ENCODE data around the gene C6orf132.

Gene C6orf132

GRCh38 chr6:42083530-42083929 lies 58.9 kb downstream of the C6orf132 start:
- Histone ChIP-seq H3K27me3 (ENCODE audit: control insufficient read depth in 2 of 2, insufficient read depth in 2 of 2, low read length in 2 of 2) (no peaks in the 10 kb centered on the region), H3K36me3 (ENCODE audit: control insufficient read depth in 2 of 2, insufficient read depth in 2 of 2, low read length in 2 of 2) (peaks cover 0 to 9% of the 10 kb centered on the region in 2 donors), H3K4me1 (ENCODE audit: control insufficient read depth in 2 of 2, insufficient read depth in 2 of 2, low read length in 2 of 2) (no peaks in the 10 kb centered on the region), H3K9me3 (ENCODE audit: control insufficient read depth in 2 of 2, low read length in 2 of 2) (no peaks in the 10 kb centered on the region), H3K9ac (ENCODE audit: low read depth in 1 of 2, low read length in 2 of 2) (no peak overlapping the region), H3K27ac (ENCODE audit: low read depth in 2 of 2, low read length in 2 of 2) (no peak overlapping the region), H3K4me3 (ENCODE audit: low read length in 2 of 2) (no peak overlapping the region)

DNA sequence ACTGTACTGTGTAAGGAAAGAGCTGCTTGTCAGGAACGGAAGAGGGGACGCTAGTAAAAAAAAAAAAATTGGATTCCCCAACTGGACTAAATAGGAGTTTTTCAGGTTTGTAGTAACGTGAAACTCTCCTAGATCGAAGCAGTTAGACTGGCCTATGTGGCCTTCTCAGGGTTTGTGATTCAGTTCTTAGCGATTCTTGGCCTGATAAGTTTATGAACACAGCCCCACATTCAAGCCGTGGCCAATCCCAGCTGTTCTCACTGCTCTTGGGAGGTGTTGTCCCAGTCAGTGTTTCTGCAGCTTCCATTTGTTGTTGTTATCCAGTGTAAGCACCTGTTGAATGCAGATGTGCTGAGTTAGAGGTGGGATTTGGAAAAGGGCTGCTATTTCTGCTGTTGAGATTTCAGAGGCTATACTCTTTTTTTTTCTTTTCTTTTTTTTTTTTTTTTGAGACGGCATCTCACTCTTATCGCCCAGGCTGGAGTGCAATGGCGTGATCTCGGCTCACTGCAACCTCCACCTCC lies 62.4 kb downstream of the C6orf132 start:
- H3K36me3 ChIP-seq (ENCODE audit: control insufficient read depth in 2 of 2, insufficient read depth in 2 of 2, low read length in 2 of 2): peaks cover 9 to 28% of the 10 kb centered on the region in 2 donors
- H3K27me3 ChIP-seq (ENCODE audit: control insufficient read depth in 2 of 2, insufficient read depth in 2 of 2, low read length in 2 of 2): no peaks in the 10 kb centered on the region
- H3K4me3 ChIP-seq (ENCODE audit: low read length in 2 of 2): no peak overlapping the region
- no peak overlapping the region for H3K27ac ChIP-seq (ENCODE audit: low read depth in 2 of 2, low read length in 2 of 2)
- H3K9ac ChIP-seq (ENCODE audit: low read depth in 1 of 2, low read length in 2 of 2): no peak overlapping the region
- no peaks in the 10 kb centered on the region for H3K4me1 ChIP-seq (ENCODE audit: control insufficient read depth in 2 of 2, insufficient read depth in 2 of 2, low read length in 2 of 2)
- no peaks in the 10 kb centered on the region for H3K9me3 ChIP-seq (ENCODE audit: control insufficient read depth in 2 of 2, low read length in 2 of 2)

- Histone ChIP-seq H3K9ac (ENCODE audit: low read depth in 1 of 2, low read length in 2 of 2) (no peak overlapping the region), H3K27ac (ENCODE audit: low read depth in 2 of 2, low read length in 2 of 2) (no peak overlapping the region), H3K4me1 (ENCODE audit: control insufficient read depth in 2 of 2, insufficient read depth in 2 of 2, low read length in 2 of 2) (no peaks in the 10 kb centered on the region), H3K9me3 (ENCODE audit: control insufficient read depth in 2 of 2, low read length in 2 of 2) (no peaks in the 10 kb centered on the region), H3K27me3 (ENCODE audit: control insufficient read depth in 2 of 2, insufficient read depth in 2 of 2, low read length in 2 of 2) (no peaks in the 10 kb centered on the region), H3K4me3 (ENCODE audit: low read length in 2 of 2) (no peak overlapping the region), H3K36me3 (ENCODE audit: control insufficient read depth in 2 of 2, insufficient read depth in 2 of 2, low read length in 2 of 2) (peaks cover 11 to 38% of the 10 kb centered on the region in 2 donors)
Measured at GRCh38 chr6:42078386-42078785, 64.0 kb downstream of the C6orf132 start.

- Histone ChIP-seq H3K27ac (ENCODE audit: low read depth in 2 of 2, low read length in 2 of 2) (no peak overlapping the region), H3K9me3 (ENCODE audit: control insufficient read depth in 2 of 2, low read length in 2 of 2) (no peaks in the 10 kb centered on the region), H3K9ac (ENCODE audit: low read depth in 1 of 2, low read length in 2 of 2) (no peak overlapping the region), H3K27me3 (ENCODE audit: control insufficient read depth in 2 of 2, insufficient read depth in 2 of 2, low read length in 2 of 2) (no peaks in the 10 kb centered on the region), H3K4me3 (ENCODE audit: low read length in 2 of 2) (no peak overlapping the region), H3K36me3 (ENCODE audit: control insufficient read depth in 2 of 2, insufficient read depth in 2 of 2, low read length in 2 of 2) (peaks cover 28 to 57% of the 10 kb centered on the region in 2 donors), H3K4me1 (ENCODE audit: control insufficient read depth in 2 of 2, insufficient read depth in 2 of 2, low read length in 2 of 2) (no peaks in the 10 kb centered on the region)
Measured at GRCh38 chr6:42075159-42075838, 67.1 kb downstream of the C6orf132 start.

- no peaks in the 10 kb centered on the region for H3K9me3 ChIP-seq (ENCODE audit: control insufficient read depth in 2 of 2, low read length in 2 of 2)
- H3K9ac ChIP-seq (ENCODE audit: low read depth in 1 of 2, low read length in 2 of 2): no peak overlapping the region
- H3K4me1 ChIP-seq (ENCODE audit: control insufficient read depth in 2 of 2, insufficient read depth in 2 of 2, low read length in 2 of 2): no peaks in the 10 kb centered on the region
- no peak overlapping the region for H3K4me3 ChIP-seq (ENCODE audit: low read length in 2 of 2)
- no peaks in the 10 kb centered on the region for H3K27me3 ChIP-seq (ENCODE audit: control insufficient read depth in 2 of 2, insufficient read depth in 2 of 2, low read length in 2 of 2)
- peaks cover 46 to 68% of the 10 kb centered on the region in 2 donors for H3K36me3 ChIP-seq (ENCODE audit: control insufficient read depth in 2 of 2, insufficient read depth in 2 of 2, low read length in 2 of 2)
- H3K27ac ChIP-seq (ENCODE audit: low read depth in 2 of 2, low read length in 2 of 2): no peak overlapping the region
Measured at GRCh38 chr6:42073287-42073686, 69.1 kb downstream of the C6orf132 start.

DNA sequence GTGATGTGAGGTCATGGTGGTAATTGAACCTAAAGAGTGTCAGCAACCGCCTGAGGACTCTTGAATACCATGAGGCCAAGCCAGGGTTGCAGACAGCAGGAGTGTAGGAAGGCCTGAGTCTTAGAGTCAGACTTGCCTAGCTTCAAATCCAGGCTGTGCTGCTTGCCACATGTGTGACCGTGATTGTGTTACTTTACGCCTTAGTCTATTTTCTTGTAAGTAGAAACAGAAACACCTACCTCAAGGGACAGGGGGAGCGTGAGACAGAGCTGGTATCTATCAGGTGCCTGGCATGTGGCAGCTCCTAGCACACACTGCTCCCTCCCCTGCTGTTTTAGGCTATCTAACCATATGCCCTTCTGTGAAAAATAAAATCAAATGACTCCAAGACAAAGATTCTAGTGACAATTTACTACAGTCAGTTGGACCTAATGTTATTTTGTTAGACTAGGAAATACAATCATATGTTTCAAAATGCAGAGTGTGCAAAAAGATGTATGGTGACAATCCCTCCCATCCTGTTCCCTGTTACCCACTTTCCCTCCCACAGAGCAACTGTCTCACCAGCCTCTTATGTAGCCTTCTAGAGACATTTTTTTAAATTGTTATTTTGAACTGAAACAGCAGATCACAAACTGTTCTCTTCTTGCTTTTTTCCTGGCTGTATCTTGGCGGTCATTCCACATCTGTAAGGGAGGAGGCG lies 70.4 kb downstream of the C6orf132 start:
- Histone ChIP-seq H3K27me3 (ENCODE audit: control insufficient read depth in 2 of 2, insufficient read depth in 2 of 2, low read length in 2 of 2) (no peaks in the 10 kb centered on the region), H3K9ac (ENCODE audit: low read depth in 1 of 2, low read length in 2 of 2) (no peak overlapping the region), H3K27ac (ENCODE audit: low read depth in 2 of 2, low read length in 2 of 2) (no peak overlapping the region), H3K9me3 (ENCODE audit: control insufficient read depth in 2 of 2, low read length in 2 of 2) (no peaks in the 10 kb centered on the region), H3K36me3 (ENCODE audit: control insufficient read depth in 2 of 2, insufficient read depth in 2 of 2, low read length in 2 of 2) (peaks cover 52 to 71% of the 10 kb centered on the region in 2 donors), H3K4me3 (ENCODE audit: low read length in 2 of 2) (no peak overlapping the region), H3K4me1 (ENCODE audit: control insufficient read depth in 2 of 2, insufficient read depth in 2 of 2, low read length in 2 of 2) (no peaks in the 10 kb centered on the region)

DNA sequence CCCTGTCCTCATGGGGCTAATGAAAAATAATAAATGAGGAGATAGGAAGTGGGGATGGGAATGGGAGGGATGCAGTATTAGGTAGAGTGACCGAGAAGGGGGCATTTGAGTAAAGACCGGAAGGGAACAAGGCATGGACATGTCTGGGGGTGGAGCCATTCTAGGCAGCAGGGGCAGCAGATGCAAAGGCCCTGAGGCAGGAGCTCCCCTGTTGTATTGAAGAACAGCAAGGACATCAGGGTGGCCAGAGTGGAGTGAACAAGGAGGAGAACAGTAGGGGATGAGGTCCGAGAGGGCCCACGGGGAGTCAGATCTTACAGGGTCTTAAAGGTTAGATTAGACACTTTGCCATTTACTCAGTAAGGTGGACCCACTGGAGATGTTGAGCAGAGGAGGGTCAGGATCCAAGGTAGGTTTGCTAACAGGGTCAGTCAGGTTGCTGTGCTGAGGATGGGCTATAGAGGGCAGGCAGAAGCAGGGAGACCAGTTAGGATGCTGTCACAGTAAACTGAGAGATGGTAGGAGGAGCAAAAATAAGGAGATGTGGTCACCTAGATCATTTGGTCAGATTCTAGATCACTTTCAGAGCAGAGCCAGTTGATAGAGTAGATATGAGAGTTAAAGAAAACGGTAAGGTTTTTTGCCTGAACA lies 73.4 kb downstream of the C6orf132 start:
- peaks cover 59 to 76% of the 10 kb centered on the region in 2 donors for H3K36me3 ChIP-seq (ENCODE audit: control insufficient read depth in 2 of 2, insufficient read depth in 2 of 2, low read length in 2 of 2)
- H3K4me3 ChIP-seq (ENCODE audit: low read length in 2 of 2): no peak overlapping the region
- H3K27me3 ChIP-seq (ENCODE audit: control insufficient read depth in 2 of 2, insufficient read depth in 2 of 2, low read length in 2 of 2): no peaks in the 10 kb centered on the region
- H3K9me3 ChIP-seq (ENCODE audit: control insufficient read depth in 2 of 2, low read length in 2 of 2): no peaks in the 10 kb centered on the region
- no peak overlapping the region for H3K27ac ChIP-seq (ENCODE audit: low read depth in 2 of 2, low read length in 2 of 2)
- no peaks in the 10 kb centered on the region for H3K4me1 ChIP-seq (ENCODE audit: control insufficient read depth in 2 of 2, insufficient read depth in 2 of 2, low read length in 2 of 2)
- no peak overlapping the region for H3K9ac ChIP-seq (ENCODE audit: low read depth in 1 of 2, low read length in 2 of 2)

GRCh38 chr6:42068173-42068572 lies 74.2 kb downstream of the C6orf132 start:
- no peak overlapping the region for H3K4me3 ChIP-seq (ENCODE audit: low read length in 2 of 2)
- H3K27me3 ChIP-seq (ENCODE audit: control insufficient read depth in 2 of 2, insufficient read depth in 2 of 2, low read length in 2 of 2): no peaks in the 10 kb centered on the region
- no peaks in the 10 kb centered on the region for H3K9me3 ChIP-seq (ENCODE audit: control insufficient read depth in 2 of 2, low read length in 2 of 2)
- peaks cover 57 to 68% of the 10 kb centered on the region in 2 donors for H3K36me3 ChIP-seq (ENCODE audit: control insufficient read depth in 2 of 2, insufficient read depth in 2 of 2, low read length in 2 of 2)
- H3K27ac ChIP-seq (ENCODE audit: low read depth in 2 of 2, low read length in 2 of 2): no peak overlapping the region
- no peaks in the 10 kb centered on the region for H3K4me1 ChIP-seq (ENCODE audit: control insufficient read depth in 2 of 2, insufficient read depth in 2 of 2, low read length in 2 of 2)
- H3K9ac ChIP-seq (ENCODE audit: low read depth in 1 of 2, low read length in 2 of 2): no peak overlapping the region

DNA sequence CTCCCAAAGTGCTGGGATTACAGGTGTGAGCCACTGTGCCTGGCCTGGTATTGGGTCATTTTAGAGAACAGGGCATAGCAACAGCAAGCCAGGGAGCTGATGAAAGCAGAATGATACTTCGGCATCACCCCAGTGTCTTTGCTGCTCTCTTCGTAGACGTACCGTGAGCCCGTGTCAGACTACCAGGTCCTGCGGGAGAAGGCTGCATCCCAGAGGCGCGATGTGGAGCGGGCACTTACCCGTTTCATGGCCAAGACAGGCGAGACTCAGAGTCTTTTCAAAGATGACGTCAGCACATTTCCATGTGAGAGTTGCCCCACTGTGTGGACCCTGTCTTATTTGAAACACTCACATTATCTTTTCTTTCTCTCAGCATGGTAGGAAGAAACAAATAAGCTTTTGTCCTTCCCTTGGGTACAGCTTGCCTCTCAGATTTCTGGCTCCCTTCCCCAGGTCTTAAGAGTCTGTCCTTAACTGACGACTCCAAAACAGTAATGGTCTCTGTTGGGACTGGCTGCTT lies 76.2 kb downstream of the C6orf132 start:
- Histone ChIP-seq H3K36me3 (ENCODE audit: control insufficient read depth in 2 of 2, insufficient read depth in 2 of 2, low read length in 2 of 2) (peaks cover 51 to 62% of the 10 kb centered on the region in 2 donors), H3K27ac (ENCODE audit: low read depth in 2 of 2, low read length in 2 of 2) (no peak overlapping the region), H3K4me3 (ENCODE audit: low read length in 2 of 2) (no peak overlapping the region), H3K9ac (ENCODE audit: low read depth in 1 of 2, low read length in 2 of 2) (no peak overlapping the region), H3K27me3 (ENCODE audit: control insufficient read depth in 2 of 2, insufficient read depth in 2 of 2, low read length in 2 of 2) (no peaks in the 10 kb centered on the region), H3K4me1 (ENCODE audit: control insufficient read depth in 2 of 2, insufficient read depth in 2 of 2, low read length in 2 of 2) (no peaks in the 10 kb centered on the region), H3K9me3 (ENCODE audit: control insufficient read depth in 2 of 2, low read length in 2 of 2) (no peaks in the 10 kb centered on the region)

DNA sequence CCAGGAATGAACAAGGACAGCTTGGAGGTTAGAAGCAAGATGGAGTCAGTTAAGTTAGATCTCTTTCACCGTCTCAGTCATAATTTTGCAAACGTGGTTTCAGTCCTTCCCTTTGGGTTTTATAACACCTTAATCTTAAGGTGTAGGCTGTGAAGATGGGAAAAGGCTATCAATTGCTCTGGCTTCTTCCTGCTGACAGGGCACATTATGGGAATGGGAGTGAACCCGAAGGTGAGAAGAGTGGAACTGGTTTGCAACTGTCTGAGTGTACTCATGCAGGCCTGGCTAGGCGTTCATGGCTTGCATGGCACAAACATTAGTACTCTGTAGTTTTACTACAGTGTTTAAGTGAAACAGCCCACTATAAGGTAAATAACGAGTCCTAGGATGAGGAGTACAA lies 82.7 kb downstream of the C6orf132 start:
- Histone ChIP-seq H3K9ac (ENCODE audit: low read depth in 1 of 2, low read length in 2 of 2) (no peak overlapping the region), H3K27me3 (ENCODE audit: control insufficient read depth in 2 of 2, insufficient read depth in 2 of 2, low read length in 2 of 2) (no peaks in the 10 kb centered on the region), H3K9me3 (ENCODE audit: control insufficient read depth in 2 of 2, low read length in 2 of 2) (no peaks in the 10 kb centered on the region), H3K27ac (ENCODE audit: low read depth in 2 of 2, low read length in 2 of 2) (no peak overlapping the region), H3K4me3 (ENCODE audit: low read length in 2 of 2) (no peak overlapping the region), H3K36me3 (ENCODE audit: control insufficient read depth in 2 of 2, insufficient read depth in 2 of 2, low read length in 2 of 2) (peaks cover 46 to 50% of the 10 kb centered on the region in 2 donors), H3K4me1 (ENCODE audit: control insufficient read depth in 2 of 2, insufficient read depth in 2 of 2, low read length in 2 of 2) (no peaks in the 10 kb centered on the region)
